Epithelial cell of proximal tubule (primary cell): Measurements from ENCODE around the gene KLHL36. TPM values are rescaled to one million over a fixed set of nuclear protein-coding genes. Genes with fewer than 3 reads are reported as not detected.

ENCODE experiments used
- DNase-seq: peaks from one replicate; pipeline ENCODE4 v3.0.0-alpha.2; 2011; ENCODE audit warnings: low read depth
- H3K4me3 ChIP-seq: 2 replicates; pipeline ENCODE4 v1.5.1; 2011; ENCODE audit warnings: low read depth, mild to moderate bottlenecking, low read length
- total RNA-seq: library from RNA; depleted of rRNA; stranded (reverse); fragments of >200 nt; gene quantifications from 2 replicates; pipeline ENCODE4 v1.2.3, GENCODE V29; 2015
- TF ChIP-seq, protein P1 (sequence below): conservative IDR thresholded peaks from 2 replicates; pipeline ENCODE4 v1.5.1; 2012; ENCODE audit warnings: low read depth, mild to moderate bottlenecking, low read length

The KLHL36 gene
- total RNA-seq, 1 donor from 2014 or later, result 65.7 TPM

- no peak for DNase-seq
- TF ChIP-seq, protein P1, sequence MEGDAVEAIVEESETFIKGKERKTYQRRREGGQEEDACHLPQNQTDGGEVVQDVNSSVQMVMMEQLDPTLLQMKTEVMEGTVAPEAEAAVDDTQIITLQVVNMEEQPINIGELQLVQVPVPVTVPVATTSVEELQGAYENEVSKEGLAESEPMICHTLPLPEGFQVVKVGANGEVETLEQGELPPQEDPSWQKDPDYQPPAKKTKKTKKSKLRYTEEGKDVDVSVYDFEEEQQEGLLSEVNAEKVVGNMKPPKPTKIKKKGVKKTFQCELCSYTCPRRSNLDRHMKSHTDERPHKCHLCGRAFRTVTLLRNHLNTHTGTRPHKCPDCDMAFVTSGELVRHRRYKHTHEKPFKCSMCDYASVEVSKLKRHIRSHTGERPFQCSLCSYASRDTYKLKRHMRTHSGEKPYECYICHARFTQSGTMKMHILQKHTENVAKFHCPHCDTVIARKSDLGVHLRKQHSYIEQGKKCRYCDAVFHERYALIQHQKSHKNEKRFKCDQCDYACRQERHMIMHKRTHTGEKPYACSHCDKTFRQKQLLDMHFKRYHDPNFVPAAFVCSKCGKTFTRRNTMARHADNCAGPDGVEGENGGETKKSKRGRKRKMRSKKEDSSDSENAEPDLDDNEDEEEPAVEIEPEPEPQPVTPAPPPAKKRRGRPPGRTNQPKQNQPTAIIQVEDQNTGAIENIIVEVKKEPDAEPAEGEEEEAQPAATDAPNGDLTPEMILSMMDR, result no peak
- H3K4me3 ChIP-seq, result no peak overlapping the region
Measured at GRCh38 chr16:84654238-84654637, 5.9 kb downstream of the KLHL36 start.

GRCh38 chr16:84654998-84655397, 6.7 kb downstream of the KLHL36 start:
- DNase-seq, result no peak
- TF ChIP-seq, protein P1, result no peak
- no peak overlapping the region for H3K4me3 ChIP-seq

DNA sequence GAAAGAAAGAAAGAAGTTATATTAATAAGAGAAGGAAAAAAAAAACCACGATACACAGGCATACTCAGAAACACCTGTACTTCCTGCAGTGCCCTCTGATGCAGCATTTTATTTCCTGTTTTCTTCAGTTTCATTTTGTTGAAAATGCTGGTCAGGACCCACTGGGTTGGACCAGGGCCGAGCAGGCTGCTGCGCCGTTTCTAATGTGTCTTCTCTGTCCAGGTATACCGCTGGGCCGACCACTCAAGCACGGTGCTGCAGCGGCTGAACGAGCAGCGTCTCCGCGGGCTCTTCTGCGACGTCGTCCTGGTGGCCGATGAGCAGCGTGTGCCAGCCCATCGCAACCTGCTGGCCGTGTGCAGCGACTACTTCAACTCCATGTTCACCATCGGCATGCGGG, 8.3 kb downstream of the KLHL36 start:
- no peak overlapping the region for H3K4me3 ChIP-seq
- no peak for DNase-seq
- TF ChIP-seq, protein P1, result no peak

DNA sequence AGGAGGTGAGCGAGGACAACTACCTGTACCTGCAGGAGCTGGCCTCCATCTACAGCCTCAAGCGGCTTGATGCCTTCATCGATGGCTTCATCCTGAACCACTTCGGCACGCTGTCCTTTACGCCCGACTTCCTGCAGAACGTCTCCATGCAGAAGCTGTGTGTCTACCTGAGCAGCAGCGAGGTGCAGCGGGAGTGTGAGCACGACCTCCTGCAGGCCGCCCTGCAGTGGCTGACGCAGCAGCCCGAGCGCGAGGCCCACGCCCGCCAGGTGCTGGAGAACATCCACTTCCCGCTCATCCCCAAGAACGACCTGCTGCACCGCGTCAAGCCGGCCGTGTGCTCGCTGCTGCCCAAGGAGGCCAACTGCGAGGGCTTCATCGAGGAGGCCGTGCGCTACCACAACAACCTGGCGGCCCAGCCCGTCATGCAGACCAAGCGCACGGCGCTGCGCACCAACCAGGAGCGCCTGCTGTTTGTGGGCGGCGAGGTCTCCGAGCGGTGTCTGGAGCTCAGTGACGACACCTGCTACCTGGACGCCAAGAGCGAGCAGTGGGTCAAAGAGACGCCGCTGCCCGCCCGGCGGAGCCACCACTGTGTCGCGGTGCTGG, 9.0 kb downstream of the KLHL36 start:
- DNase-seq, result no peak
- H3K4me3 ChIP-seq, result no peak overlapping the region
- TF ChIP-seq, protein P1, result no peak

GRCh38 chr16:84658690-84659089, 10.4 kb downstream of the KLHL36 start:
- no peak overlapping the region for H3K4me3 ChIP-seq
- DNase-seq, result no peak
- TF ChIP-seq, protein P1, result no peak

DNA sequence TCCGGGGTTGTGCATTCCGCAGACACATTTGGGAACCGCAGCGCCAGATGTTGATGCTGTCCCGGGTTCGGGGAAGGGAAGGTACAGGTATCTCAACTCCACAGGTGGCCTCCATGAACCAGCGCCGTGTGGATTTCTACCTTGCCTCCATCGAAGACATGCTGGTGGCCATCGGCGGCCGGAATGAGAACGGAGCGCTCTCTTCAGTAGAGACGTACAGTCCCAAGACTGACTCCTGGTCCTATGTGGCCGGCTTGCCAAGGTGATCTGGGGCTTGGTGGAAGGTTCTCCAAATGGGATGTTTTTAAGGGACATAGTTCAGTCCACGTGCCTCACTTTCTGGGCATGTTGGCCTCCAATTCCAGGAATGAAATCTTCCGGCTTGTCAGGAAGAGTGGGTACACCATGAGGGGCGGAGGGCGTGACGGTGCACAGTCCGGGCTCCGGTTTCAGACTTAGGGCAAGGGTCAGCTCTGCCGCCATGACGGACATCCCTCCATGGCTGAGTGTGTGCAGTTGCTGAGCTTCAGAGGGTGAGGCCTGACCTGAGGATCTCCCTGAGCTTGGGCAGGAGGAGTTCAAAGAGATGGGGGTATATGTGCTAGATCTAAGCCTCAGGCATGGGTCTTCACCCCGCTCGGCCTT, 11.5 kb downstream of the KLHL36 start:
- TF ChIP-seq, protein P1, result no peak
- H3K4me3 ChIP-seq, result no peak overlapping the region

DNA sequence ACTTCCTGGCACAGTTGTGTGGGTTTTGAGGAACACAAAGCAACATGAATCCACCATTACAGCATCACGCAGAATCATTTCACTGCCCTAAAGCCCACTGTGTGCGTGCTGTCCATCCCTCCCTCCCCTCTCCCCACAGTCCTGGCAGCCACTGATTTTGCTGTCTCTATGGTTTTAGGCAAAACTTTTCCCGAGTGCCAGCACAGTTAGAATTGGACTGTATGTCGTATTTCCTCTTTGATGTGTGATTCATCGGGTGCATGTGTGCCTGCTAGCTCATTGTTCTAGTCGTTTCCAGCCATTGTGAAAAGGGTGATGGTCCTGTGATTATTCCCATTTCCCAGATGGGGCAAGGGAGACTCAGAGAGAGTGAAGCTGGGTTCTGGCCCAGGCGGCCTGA, 12.7 kb downstream of the KLHL36 start:
- TF ChIP-seq, protein P1, result no peak
- DNase-seq, result no peak
- no peak overlapping the region for H3K4me3 ChIP-seq

More for the DNA sequence above, 11.5 kb downstream of the KLHL36 start:
- DNase-seq, result no peak
